GM23338 (cell line): ENCODE results near the gene THSD4. TPM values are rescaled to one million over a fixed set of nuclear protein-coding genes. Genes with fewer than 3 reads are reported as not detected.
A peak's percentile ranks its signal among the peaks of the same experiment; 100 is the strongest.

Source experiments
- ATAC-seq: fragments of 200-7000 bp; cut with Tn5 transposase; 3 replicates; pipeline ENCODE4 v1.9.1; 2020
- DNase-seq: peaks from one replicate; pipeline ENCODE4 v3.0.0-alpha.2; 2015; ENCODE audit warnings: low spot score
- H2AFZ ChIP-seq: fragments of 200-600 bp; sonication (generic); 2 replicates; pipeline ENCODE4 v1.8.0; 2016; ENCODE audit warnings: antibody characterized with exemption, mild to moderate bottlenecking, moderate library complexity
- H3F3A ChIP-seq: fragments of 200-600 bp; sonication (generic); replicated peaks from 2 replicates; pipeline ENCODE4 v1.8.0; 2017; ENCODE audit warnings: antibody characterized with exemption, mixed run types, low read depth
- H3K27ac ChIP-seq: fragments of 200-600 bp; sonication (generic); 2 replicates; pipeline ENCODE4 v1.6.1; 2016; ENCODE audit warnings: low read depth
- H3K27me3 ChIP-seq: fragments of 200-600 bp; sonication (generic); 2 replicates; pipeline ENCODE4 v1.8.0; 2016; ENCODE audit warnings: mild to moderate bottlenecking, mixed run types, moderate library complexity; ENCODE audit not compliant: insufficient read depth
- H3K36me3 ChIP-seq: fragments of 200-600 bp; sonication (generic); 2 replicates; pipeline ENCODE4 v1.8.0; 2016; ENCODE audit warnings: mild to moderate bottlenecking; ENCODE audit not compliant: insufficient read depth
- H3K4me1 ChIP-seq: fragments of 200-600 bp; sonication (generic); 2 replicates; pipeline ENCODE4 v1.8.0; 2016; ENCODE audit warnings: mild to moderate bottlenecking, moderate library complexity; ENCODE audit not compliant: insufficient read depth
- H3K4me2 ChIP-seq: fragments of 200-600 bp; sonication (generic); 2 replicates; pipeline ENCODE4 v1.7.1; 2017; ENCODE audit warnings: mixed run types
- H3K4me3 ChIP-seq: fragments of 200-600 bp; sonication (generic); 2 replicates; pipeline ENCODE4 v1.6.1; 2016; ENCODE audit warnings: mixed run types
- H3K79me2 ChIP-seq: fragments of 200-600 bp; sonication (generic); replicated peaks from 2 replicates; pipeline ENCODE4 v1.8.0; 2017; ENCODE audit warnings: mild to moderate bottlenecking; ENCODE audit not compliant: insufficient read depth
- H3K9me2 ChIP-seq: fragments of 200-600 bp; sonication (generic); 2 replicates; pipeline ENCODE4 v1.8.0; 2017; ENCODE audit not compliant: insufficient read depth
- H4K20me1 ChIP-seq: fragments of 200-600 bp; sonication (generic); replicated peaks from 2 replicates; pipeline ENCODE4 v1.8.0; 2017; ENCODE audit warnings: mild to moderate bottlenecking; ENCODE audit not compliant: insufficient read depth
- H3K27ac Mint-ChIP-seq: 2 replicates; pipeline ENCODE4 v1.8.0; 2020; ENCODE audit warnings: inconsistent platforms, mild to moderate bottlenecking, moderate library complexity, mixed read lengths
- H3K27me3 Mint-ChIP-seq: 3 replicates; pipeline ENCODE4 v1.8.0; 2022; ENCODE audit warnings: low read depth, mild to moderate bottlenecking, moderate library complexity, mixed read lengths, inconsistent platforms; ENCODE audit not compliant: insufficient read depth, poor library complexity
- H3K36me3 Mint-ChIP-seq: 3 replicates; pipeline ENCODE4 v1.8.0; 2021; ENCODE audit warnings: low read depth, mild to moderate bottlenecking, inconsistent platforms, moderate library complexity, mixed read lengths
- H3K4me1 Mint-ChIP-seq: 3 replicates; pipeline ENCODE4 v1.8.0; 2020; ENCODE audit warnings: mild to moderate bottlenecking, inconsistent platforms, mixed read lengths
- H3K4me3 Mint-ChIP-seq: 3 replicates; pipeline ENCODE4 v1.8.0; 2021; ENCODE audit warnings: moderate library complexity, mild to moderate bottlenecking, inconsistent platforms, mixed read lengths
- H3K9me3 Mint-ChIP-seq: 3 replicates; pipeline ENCODE4 v1.8.0; 2020; ENCODE audit warnings: moderate library complexity, mild to moderate bottlenecking, inconsistent platforms, mixed read lengths
- CREB1 ChIP-seq: fragments of 250-450 bp; sonication (Bioruptor Pico); IDR thresholded peaks from 2 replicates; pipeline ENCODE4 v1.5.0; 2020; ENCODE audit warnings: low read depth, mild to moderate bottlenecking, moderate library complexity
- ETS1 ChIP-seq: IDR thresholded peaks from 2 replicates; pipeline ENCODE4 v1.6.1; 2016; ENCODE audit warnings: antibody characterized with exemption
- EZH2 ChIP-seq: fragments of 200-600 bp; sonication (generic); IDR thresholded peaks from one replicate; pipeline ENCODE4 v1.8.0; 2017; ENCODE audit warnings: antibody characterized with exemption, mild to moderate bottlenecking, low read depth; ENCODE audit not compliant: unreplicated experiment
- JUNB ChIP-seq: IDR thresholded peaks from one replicate; pipeline ENCODE4 v1.6.1; 2016; ENCODE audit warnings: antibody characterized with exemption; ENCODE audit not compliant: unreplicated experiment
- NANOG ChIP-seq: IDR thresholded peaks from 2 replicates; pipeline ENCODE4 v1.6.1; 2016; ENCODE audit warnings: antibody characterized with exemption, borderline replicate concordance
- POLR2AphosphoS5 ChIP-seq: IDR thresholded peaks from 2 replicates; pipeline ENCODE4 v1.6.1; 2016; ENCODE audit warnings: antibody characterized with exemption, low read depth
- STAT1 ChIP-seq: IDR thresholded peaks from one replicate; pipeline ENCODE4 v1.6.1; 2016; ENCODE audit warnings: antibody characterized with exemption; ENCODE audit not compliant: unreplicated experiment
- ZNF114 ChIP-seq: fragments of 250-450 bp; sonication (Bioruptor Pico); IDR thresholded peaks from 2 replicates; pipeline ENCODE4 v1.5.0; 2020; ENCODE audit warnings: mild to moderate bottlenecking, moderate library complexity
- polyA plus RNA-seq: library from polyadenylated mRNA; unstranded; fragments of >200 nt; fragmentation: Nextera tagmentation; extraction: Ambion mirVana; gene quantifications from 2 replicates; pipeline ENCODE4 v1.2.1, GENCODE V29; 2016
- total RNA-seq: library from RNA; depleted of rRNA; stranded (reverse); fragments of >200 nt; shearing (Covaris generic); gene quantifications from 2 replicates; pipeline ENCODE4 v1.2.3, GENCODE V29; 2014
- TF ChIP-seq, protein P1 (sequence below), 2 experiments: fragments of 200-600 bp in 1 of 2; sonication (generic) in 1 of 2; conservative IDR thresholded peaks; 2 replicates each; pipeline versions ENCODE4 v1.5.1 to v1.6.1; 2016 to 2017; ENCODE audit warnings: antibody characterized with exemption in 2 of 2, low read depth in 2 of 2, mild to moderate bottlenecking in 2 of 2, moderate library complexity in 1 of 2

The THSD4 gene
- total and polyA plus RNA-seq, 2 experiments from 2014 or later, result 2.0 to 7.4 TPM

DNA sequence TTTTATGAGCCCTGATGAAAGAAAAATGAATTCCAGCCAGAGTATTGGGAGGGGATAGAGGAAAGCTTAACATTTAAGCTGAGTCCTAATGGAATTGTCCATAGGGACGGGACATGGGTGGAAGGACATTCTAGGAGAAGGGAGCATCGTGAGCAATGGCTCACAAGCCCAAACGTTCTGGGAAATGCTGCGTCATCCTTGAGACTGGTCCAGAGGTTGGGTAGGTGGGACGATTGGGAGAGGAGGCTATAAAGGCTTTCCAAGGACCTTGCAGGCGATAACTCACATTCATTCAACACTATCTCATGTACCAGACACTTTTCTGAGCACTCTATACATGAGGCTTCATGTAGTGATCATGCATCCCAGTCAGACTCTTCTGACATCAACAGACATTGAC lies 237.5 kb downstream of the THSD4 start:
- no peaks in the 10 kb centered on the region for H4K20me1 ChIP-seq
- ATAC-seq, result no peak

GRCh38 chr15:71353171-71353570 lies 237.9 kb downstream of the THSD4 start:
- peaks cover 6% of the 10 kb centered on the region; the same call in 1 of the 2 replicates for H3K4me1 ChIP-seq
- no peak for TF ChIP-seq POLR2AphosphoS5
- H3K27ac ChIP-seq, result no peak overlapping the region
- no peaks in the 10 kb centered on the region for H3K36me3 ChIP-seq
- Mint-ChIP-seq H3K27me3 (peaks cover 5% of the 10 kb centered on the region), H3K9me3 (no peaks in the 10 kb centered on the region; the same call in 2 of the 3 replicates), H3K27ac (no peak overlapping the region), H3K4me1 (peaks cover 20% of the 10 kb centered on the region), H3K4me3 (no peak overlapping the region), H3K36me3 (no peaks in the 10 kb centered on the region; the same call in 2 of the 3 replicates)
- peaks cover 5% of the 10 kb centered on the region; the same call in 1 of the 2 replicates for H3K9me2 ChIP-seq
- H2AFZ ChIP-seq, result no peak overlapping the region
- ATAC-seq (no peak), DNase-seq (no peak)
- no peaks in the 10 kb centered on the region for H3K79me2 ChIP-seq
- H3F3A ChIP-seq, result no peaks in the 10 kb centered on the region
- H4K20me1 ChIP-seq, result no peaks in the 10 kb centered on the region
- H3K4me3 ChIP-seq, result no peak overlapping the region
- no peak overlapping the region for H3K4me2 ChIP-seq
- no peaks in the 10 kb centered on the region for H3K27me3 ChIP-seq

More for the DNA sequence above, 237.5 kb downstream of the THSD4 start:
- no peak overlapping the region for H3K27ac ChIP-seq
- no peaks in the 10 kb centered on the region for H3K36me3 ChIP-seq
- peaks cover 9% of the 10 kb centered on the region; the same call in 1 of the 2 replicates for H3K9me2 ChIP-seq
- no peak for TF ChIP-seq STAT1
- TF ChIP-seq ETS1, result no peak
- TF ChIP-seq, protein P1, sequence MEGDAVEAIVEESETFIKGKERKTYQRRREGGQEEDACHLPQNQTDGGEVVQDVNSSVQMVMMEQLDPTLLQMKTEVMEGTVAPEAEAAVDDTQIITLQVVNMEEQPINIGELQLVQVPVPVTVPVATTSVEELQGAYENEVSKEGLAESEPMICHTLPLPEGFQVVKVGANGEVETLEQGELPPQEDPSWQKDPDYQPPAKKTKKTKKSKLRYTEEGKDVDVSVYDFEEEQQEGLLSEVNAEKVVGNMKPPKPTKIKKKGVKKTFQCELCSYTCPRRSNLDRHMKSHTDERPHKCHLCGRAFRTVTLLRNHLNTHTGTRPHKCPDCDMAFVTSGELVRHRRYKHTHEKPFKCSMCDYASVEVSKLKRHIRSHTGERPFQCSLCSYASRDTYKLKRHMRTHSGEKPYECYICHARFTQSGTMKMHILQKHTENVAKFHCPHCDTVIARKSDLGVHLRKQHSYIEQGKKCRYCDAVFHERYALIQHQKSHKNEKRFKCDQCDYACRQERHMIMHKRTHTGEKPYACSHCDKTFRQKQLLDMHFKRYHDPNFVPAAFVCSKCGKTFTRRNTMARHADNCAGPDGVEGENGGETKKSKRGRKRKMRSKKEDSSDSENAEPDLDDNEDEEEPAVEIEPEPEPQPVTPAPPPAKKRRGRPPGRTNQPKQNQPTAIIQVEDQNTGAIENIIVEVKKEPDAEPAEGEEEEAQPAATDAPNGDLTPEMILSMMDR (conservative IDR thresholded peaks at IDR 0.05; ENCODE audit: low read depth in 2 of 2), result no peak
- TF ChIP-seq EZH2, result no peak
- Mint-ChIP-seq H3K36me3 (no peaks in the 10 kb centered on the region; the same call in 2 of the 3 replicates), H3K4me3 (no peak overlapping the region), H3K9me3 (no peaks in the 10 kb centered on the region; the same call in 2 of the 3 replicates), H3K27me3 (peaks cover 5% of the 10 kb centered on the region), H3K27ac (no peak overlapping the region), H3K4me1 (peaks cover 21% of the 10 kb centered on the region)
- H3K4me3 ChIP-seq, result no peak overlapping the region
- no peak for DNase-seq
- H3K79me2 ChIP-seq, result no peaks in the 10 kb centered on the region
- H3F3A ChIP-seq, result no peaks in the 10 kb centered on the region
- H3K4me1 ChIP-seq, result peaks cover 6% of the 10 kb centered on the region; the same call in 1 of the 2 replicates
- H2AFZ ChIP-seq, result no peak overlapping the region
- H3K27me3 ChIP-seq, result no peaks in the 10 kb centered on the region
- H3K4me2 ChIP-seq, result no peak overlapping the region

- Histone ChIP-seq H3K79me2 (no peaks in the 10 kb centered on the region), H3K4me2 (no peak overlapping the region), H3K9me2 (peaks cover 4% of the 10 kb centered on the region; the same call in 1 of the 2 replicates), H3K36me3 (no peaks in the 10 kb centered on the region), H3K4me3 (no peak overlapping the region), H2AFZ (no peak overlapping the region), H3K27me3 (no peaks in the 10 kb centered on the region), H3K4me1 (no peaks in the 10 kb centered on the region), H3F3A (no peaks in the 10 kb centered on the region), H3K27ac (no peak overlapping the region), H4K20me1 (no peaks in the 10 kb centered on the region)
- Mint-ChIP-seq H3K27ac (peak overlapping the region; percentile 25; the same call in 1 of the 2 replicates), H3K9me3 (no peaks in the 10 kb centered on the region), H3K36me3 (no peaks in the 10 kb centered on the region; the same call in 2 of the 3 replicates), H3K27me3 (peaks cover 3% of the 10 kb centered on the region), H3K4me3 (no peak overlapping the region), H3K4me1 (peaks cover 4% of the 10 kb centered on the region; the same call in 2 of the 3 replicates)
- DNase-seq (no peak), ATAC-seq (no peak)
- no peak for TF ChIP-seq ZNF114 (CRISPR knock-in tag)
- TF ChIP-seq EZH2, result no peak
- TF ChIP-seq STAT1, result no peak
- no peak for TF ChIP-seq NANOG
- no peak for TF ChIP-seq CREB1 (CRISPR knock-in tag)
- no peak for TF ChIP-seq ETS1
- TF ChIP-seq JUNB, result no peak
Observed at GRCh38 chr15:71355268-71355667, 240.0 kb downstream of the THSD4 start.
